ENCODE data around the gene CDK1.

GRCh38 chr10:60800918-60801317, 22.6 kb downstream of the CDK1 start:
- TF ChIP-seq CTCF (IDR thresholded peaks at IDR 0.05; ENCODE audit: poor library complexity) = no peak
- no peak for TF ChIP-seq EZH2 (IDR thresholded peaks at IDR 0.05; ENCODE audit: borderline replicate concordance)
